ENCODE results near the gene PADI2. TPM values are rescaled to one million over a fixed set of nuclear protein-coding genes. Genes with fewer than 3 reads are reported as not detected.

Gene PADI2
- total and polyA plus RNA-seq, 2 of the 8 experiments (the other 6 are each of a cell fraction or from before 2014, with no cell fraction given): 1.6 to 7.5 TPM

DNA sequence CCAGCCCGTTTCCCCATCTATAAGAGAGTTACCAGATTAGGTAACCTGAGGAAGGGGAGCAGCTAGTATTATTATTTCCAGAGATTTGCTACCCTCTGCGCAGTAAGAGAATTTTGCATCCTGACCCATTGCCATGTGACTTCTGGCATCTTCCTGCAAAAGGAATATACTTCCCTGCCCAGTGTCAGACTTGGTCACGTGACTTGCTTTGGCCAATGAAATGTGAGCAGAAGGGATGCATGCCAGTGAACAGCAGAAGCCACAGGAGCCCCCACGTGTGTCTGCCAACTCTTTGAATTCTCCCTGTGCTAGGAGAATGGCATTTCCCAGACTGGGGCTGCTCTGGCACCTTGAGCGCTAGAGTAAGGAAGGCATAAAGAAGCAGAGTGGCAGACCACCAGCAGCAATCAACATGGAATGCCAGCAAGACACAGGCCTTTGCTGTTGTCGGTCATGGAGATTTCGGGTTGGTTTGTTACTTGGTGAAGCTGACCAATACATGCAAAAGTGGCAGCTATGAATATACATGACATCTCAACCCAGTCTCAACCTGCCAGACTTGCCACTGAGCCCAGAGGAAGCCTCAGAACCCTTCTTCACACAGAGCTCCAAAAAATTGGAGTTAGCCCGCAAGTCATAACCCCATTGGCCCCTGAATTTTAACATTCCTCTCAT is 39.0 kb downstream of the PADI2 start:
- no peak overlapping the region for H3K4me2 ChIP-seq (ENCODE audit: insufficient read depth in 1 of 2, low read depth in 2 of 2, low read length in 2 of 2)
- no peaks in the 10 kb centered on the region for H3K4me1 ChIP-seq (replicated peaks in 1 of 4; ENCODE audit: control insufficient read depth in 3 of 4, insufficient read depth in 4 of 4, low read length in 3 of 4)
- no peak overlapping the region for H3K27ac ChIP-seq (ENCODE audit: low read depth, low read length)
- no peak overlapping the region for H3K4ac ChIP-seq (replicated peaks; ENCODE audit: insufficient read length, low read depth, low read length)
- no peaks in the 10 kb centered on the region for H3K79me1 ChIP-seq (ENCODE audit: low read depth, low read length)
- H2BK12ac ChIP-seq (ENCODE audit: low read depth, low read length): no peak overlapping the region
- 82% methylated on average over 8 of the region's 8 CpGs; no CpG with 5 or more reads in 1 of the 2 experiments for WGBS, 2 experiments (ENCODE audit: extremely low coverage in 1 of 2, insufficient coverage in 1 of 2, insufficient read length in 1 of 2, insufficient replicate concordance in 2 of 2, low coverage in 1 of 2, low lambda C conversion rate in 2 of 2, missing lambda C conversion rate in 1 of 2)
- H4K91ac ChIP-seq (replicated peaks; ENCODE audit: insufficient read length, low read length): no peak overlapping the region
- no peak overlapping the region for H3K23ac ChIP-seq (ENCODE audit: insufficient read length)
- FAIRE-seq: no peak
- POLR2A ChIA-PET (ENCODE audit: partially characterized antibody): no interaction called here
- no peak overlapping the region for H2BK20ac ChIP-seq (ENCODE audit: low read length)
- H3K9me3 ChIP-seq (ENCODE audit: insufficient read depth in 2 of 2, low read depth in 1 of 2, low read length in 1 of 2): peaks cover 0 to 3% of the 10 kb centered on the region in 2 experiments; a peak in 1 of 4 replicates
- no peak overlapping the region for H3K4me3 ChIP-seq (ENCODE audit: extremely low read depth in 1 of 4, insufficient read depth in 2 of 4, low read depth in 3 of 4, low read length in 4 of 4)
- no peak overlapping the region for H3K56ac ChIP-seq (replicated peaks; ENCODE audit: insufficient read length, low read depth, low read length)
- H3K36me3 ChIP-seq (ENCODE audit: control insufficient read depth in 2 of 4, insufficient read depth in 4 of 4, low read length in 3 of 4): no peaks in the 10 kb centered on the region
- CTCF ChIA-PET (ENCODE audit: partially characterized antibody): interaction anchor here (0.9 to 2.3 kb wide), 6 partner anchors 9 to 46 kb away, joined by 3 to 12 read pairs (median 4); no protein-coding TSS in a partner anchor
- H2BK5ac ChIP-seq (ENCODE audit: low read depth, low read length): no peak overlapping the region
- H4K8ac ChIP-seq (ENCODE audit: extremely low read depth, insufficient read depth, low read length): no peak overlapping the region
- no peak overlapping the region for H3K18ac ChIP-seq (ENCODE audit: extremely low read depth, low read length)
- H2BK15ac ChIP-seq (ENCODE audit: low read length): no peak overlapping the region
- H4K20me1 ChIP-seq (replicated peaks in 1 of 2; ENCODE audit: control insufficient read depth in 1 of 2, insufficient read depth in 2 of 2, low read length in 2 of 2): no peaks in the 10 kb centered on the region
- no peak overlapping the region for H4K5ac ChIP-seq (ENCODE audit: insufficient read length, low read depth, low read length)
- H3K14ac ChIP-seq (ENCODE audit: insufficient read length): no peak overlapping the region
- no peak overlapping the region for H2BK120ac ChIP-seq (replicated peaks; ENCODE audit: low read depth, low read length)
- H2AK5ac ChIP-seq (ENCODE audit: low read depth, low read length): no peak overlapping the region
- no peak for DNase-seq (ENCODE audit: low read depth in 1 of 2, low spot score in 2 of 2)
- no peaks in the 10 kb centered on the region for H3K79me2 ChIP-seq (ENCODE audit: control insufficient read depth in 1 of 2, insufficient read depth in 2 of 2, low read length in 2 of 2)
- H2AFZ ChIP-seq (ENCODE audit: low read length): no peak overlapping the region
- no peak overlapping the region for H3K9ac ChIP-seq (replicated peaks in 1 of 4; ENCODE audit: extremely low read depth in 1 of 4, low read depth in 3 of 4, low read length in 3 of 4)
- H3K27me3 ChIP-seq (replicated peaks in 1 of 4; ENCODE audit: control insufficient read depth in 3 of 4, extremely low read depth in 1 of 4, insufficient read depth in 3 of 4, low read length in 3 of 4): no peaks in the 10 kb centered on the region
- H3K23me2 ChIP-seq (ENCODE audit: low read depth, low read length): no peaks in the 10 kb centered on the region
- TF ChIP-seq EZH2 (IDR thresholded peaks at IDR 0.05; ENCODE audit: low read depth, low read length, severe bottlenecking): no peak
- TF ChIP-seq HDAC2 (IDR thresholded peaks at IDR 0.05; ENCODE audit: borderline replicate concordance in 1 of 2, low read depth in 2 of 2, low read length in 2 of 2): no peak
- TF ChIP-seq BACH1 (IDR thresholded peaks at IDR 0.05; ENCODE audit: low read length): no peak
- TF ChIP-seq, protein P1, sequence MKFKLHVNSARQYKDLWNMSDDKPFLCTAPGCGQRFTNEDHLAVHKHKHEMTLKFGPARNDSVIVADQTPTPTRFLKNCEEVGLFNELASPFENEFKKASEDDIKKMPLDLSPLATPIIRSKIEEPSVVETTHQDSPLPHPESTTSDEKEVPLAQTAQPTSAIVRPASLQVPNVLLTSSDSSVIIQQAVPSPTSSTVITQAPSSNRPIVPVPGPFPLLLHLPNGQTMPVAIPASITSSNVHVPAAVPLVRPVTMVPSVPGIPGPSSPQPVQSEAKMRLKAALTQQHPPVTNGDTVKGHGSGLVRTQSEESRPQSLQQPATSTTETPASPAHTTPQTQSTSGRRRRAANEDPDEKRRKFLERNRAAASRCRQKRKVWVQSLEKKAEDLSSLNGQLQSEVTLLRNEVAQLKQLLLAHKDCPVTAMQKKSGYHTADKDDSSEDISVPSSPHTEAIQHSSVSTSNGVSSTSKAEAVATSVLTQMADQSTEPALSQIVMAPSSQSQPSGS (IDR thresholded peaks at IDR 0.05; ENCODE audit: low read length): no peak
- TF ChIP-seq CEBPB (IDR thresholded peaks at IDR 0.05; ENCODE audit: low read depth, low read length): no peak
- TF ChIP-seq, protein P2, sequence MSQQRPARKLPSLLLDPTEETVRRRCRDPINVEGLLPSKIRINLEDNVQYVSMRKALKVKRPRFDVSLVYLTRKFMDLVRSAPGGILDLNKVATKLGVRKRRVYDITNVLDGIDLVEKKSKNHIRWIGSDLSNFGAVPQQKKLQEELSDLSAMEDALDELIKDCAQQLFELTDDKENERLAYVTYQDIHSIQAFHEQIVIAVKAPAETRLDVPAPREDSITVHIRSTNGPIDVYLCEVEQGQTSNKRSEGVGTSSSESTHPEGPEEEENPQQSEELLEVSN (IDR thresholded peaks at IDR 0.05): no peak
